Endothelial cell of umbilical vein (primary cell): ENCODE data around the gene FNBP1. TPM values are rescaled to one million over a fixed set of nuclear protein-coding genes. Genes with fewer than 3 reads are reported as not detected.

Experiments
- BruUV-seq: library from RNA; stranded (reverse); fragments of 400-500 nt; replicated peaks from 2 replicates; lab custom pipeline; 2021; lab: Mats Ljungman, UMichigan
- CTCF ChIA-PET: fragments of 300-600, 350-600 bp; sonication (Branson Sonifier 250); formaldehyde crosslinking; loops from one replicate; lab custom pipeline; 2021; ENCODE audit warnings: antibody characterized with exemption, inconsistent platforms; lab: Charles Lee
- POLR2A ChIA-PET: fragments of 300-600, 350-600 bp; sonication (Branson Sonifier 250); formaldehyde crosslinking; loops from one replicate; lab custom pipeline; 2021; ENCODE audit warnings: antibody characterized with exemption, inconsistent platforms; lab: Charles Lee
- DNase-seq: peaks from one replicate; pipeline ENCODE4 v3.0.0-alpha.2; 2011; ENCODE audit warnings: low read depth, low spot score
- FAIRE-seq: peaks from 2 replicates; lab custom pipeline; 2011; peaks lifted over from hg19 to GRCh38; lab: Jason Lieb, UNC
- H2AFZ ChIP-seq: 2 replicates; pipeline ENCODE4 v1.6.0; 2012; ENCODE audit warnings: low read depth, low read length, control low read depth, inconsistent platforms
- H3K27ac ChIP-seq: 2 replicates; pipeline ENCODE4 v1.5.1; 2011; ENCODE audit warnings: low read depth, mild to moderate bottlenecking, control low read depth, low read length, moderate library complexity; ENCODE audit not compliant: insufficient read depth
- H3K27me3 ChIP-seq, 2 experiments: 2 replicates each; pipeline versions ENCODE4 v1.6.0 to v1.6.1; 2011; ENCODE audit warnings: low read length in 2 of 2, mixed read lengths in 1 of 2; ENCODE audit not compliant: control insufficient read depth in 2 of 2, insufficient read depth in 2 of 2
- H3K36me3 ChIP-seq, 2 experiments: 2 replicates in 1 of 2; 3 replicates in 1 of 2; pipeline ENCODE4 v1.5.1; 2011; ENCODE audit warnings: low read length in 2 of 2, mild to moderate bottlenecking in 1 of 2, moderate library complexity in 1 of 2; ENCODE audit not compliant: control insufficient read depth in 2 of 2, insufficient read depth in 2 of 2; ENCODE audit errors: extremely low read depth in 1 of 2
- H3K4me1 ChIP-seq: 3 replicates; pipeline ENCODE4 v1.5.1; 2011; ENCODE audit warnings: mild to moderate bottlenecking, low read length; ENCODE audit not compliant: control insufficient read depth, insufficient read depth; ENCODE audit errors: extremely low read depth
- H3K4me2 ChIP-seq: 2 replicates; pipeline ENCODE4 v1.6.1; 2011; ENCODE audit warnings: low read length, control low read depth, mixed read lengths; ENCODE audit not compliant: insufficient read depth
- H3K4me3 ChIP-seq, 3 experiments: fragments of 200-600 bp in 1 of 3; sonication (generic), shearing (Covaris generic) in 1 of 3; replicated peaks in 1 of 3; 2 replicates each; pipeline ENCODE4 v1.5.1; 2011 to 2016; ENCODE audit warnings: control low read depth in 3 of 3, low read length in 3 of 3, mild to moderate bottlenecking in 2 of 3, inconsistent platforms in 1 of 3, low read depth in 1 of 3, moderate library complexity in 1 of 3; ENCODE audit not compliant: insufficient read depth in 1 of 3
- H3K79me2 ChIP-seq: 2 replicates; pipeline ENCODE4 v1.6.0; 2012; ENCODE audit warnings: low read length, inconsistent platforms; ENCODE audit not compliant: control insufficient read depth, insufficient read depth
- H3K9ac ChIP-seq: replicated peaks from 2 replicates; pipeline ENCODE3; 2011; ENCODE audit warnings: low read length, control low read depth; ENCODE audit not compliant: insufficient read depth; ENCODE audit errors: extremely low read depth
- H3K9me1 ChIP-seq: replicated peaks from 3 replicates; pipeline ENCODE4 v1.6.0; 2011; ENCODE audit warnings: mild to moderate bottlenecking, low read length; ENCODE audit not compliant: control insufficient read depth, insufficient read depth; ENCODE audit errors: extremely low read depth
- H3K9me3 ChIP-seq: replicated peaks from 2 replicates; pipeline ENCODE4 v1.5.1; 2012; ENCODE audit warnings: low read length, inconsistent platforms; ENCODE audit not compliant: control insufficient read depth, insufficient read depth
- H4K20me1 ChIP-seq: replicated peaks from 2 replicates; pipeline ENCODE3; 2011; ENCODE audit warnings: mild to moderate bottlenecking, low read length; ENCODE audit not compliant: control insufficient read depth, insufficient read depth; ENCODE audit errors: extremely low read depth
- EZH2 ChIP-seq: IDR thresholded peaks from 2 replicates; pipeline ENCODE4 v1.6.1; 2012; ENCODE audit warnings: borderline replicate concordance, low read depth, mild to moderate bottlenecking, moderate library complexity, low read length, inconsistent platforms; ENCODE audit not compliant: severe bottlenecking
- MYC ChIP-seq: IDR thresholded peaks from one replicate; pipeline ENCODE4 v1.6.1; 2011; ENCODE audit warnings: mild to moderate bottlenecking, low read depth, low read length
- POLR2AphosphoS5 ChIP-seq: IDR thresholded peaks from 2 replicates; pipeline ENCODE4 v1.6.1; 2012; ENCODE audit warnings: low read depth, mild to moderate bottlenecking, control low read depth, low read length, moderate library complexity; ENCODE audit not compliant: insufficient read depth
- dilution Hi-C: fragments of 300-500 bp; cut with MboI; formaldehyde crosslinking; loops from one replicate; pipeline ENCODE4 v1.15.0; 2019; ENCODE audit warnings: low sequenced_read_pairs; ENCODE audit not compliant: extremely low pct_ligation_motif_present
- intact Hi-C: fragments of 100-400 bp; cut with micrococcal nuclease; formaldehyde crosslinking; loops from one replicate; pipeline ENCODE4 v1.10.0; 2022
- polyA plus RNA-seq, 4 experiments: library from polyadenylated mRNA; depleted of rRNA in 3 of 4; stranded (reverse) in 3 of 4; unstranded in 1 of 4; fragments of >200 nt; gene quantifications; 2 replicates each; pipeline versions ENCODE4 v1.2.1 to v1.2.3, GENCODE V29; 2011 to 2012; ENCODE audit warnings: missing spikeins in 1 of 4
- total RNA-seq: library from RNA; stranded (reverse); gene quantifications from 2 replicates; pipeline ENCODE4 v1.2.3, GENCODE V29; 2021

Gene FNBP1
- total and polyA plus RNA-seq, 2 donors (not counting 3 experiments of a cell fraction or from before 2014, with no cell fraction given), result 10.9 to 43.9 TPM

- ChIA-PET CTCF (interaction anchor here (0.9 kb wide), 1 partner anchor 10 kb away, joined by 4 read pairs; no protein-coding TSS in a partner anchor), POLR2A (no interaction called here)
- FAIRE-seq (no peak), DNase-seq (no peak)
- Histone ChIP-seq H3K27ac (no peak overlapping the region), H3K4me3 (no peak overlapping the region), H3K36me3 (peaks cover 2 to 25% of the 10 kb centered on the region in 2 experiments), H4K20me1 (no peaks in the 10 kb centered on the region), H3K4me1 (peaks cover 2% of the 10 kb centered on the region), H3K4me2 (no peak overlapping the region), H3K9me3 (no peaks in the 10 kb centered on the region), H2AFZ (no peak overlapping the region), H3K27me3 (no peaks in the 10 kb centered on the region), H3K9me1 (no peaks in the 10 kb centered on the region), H3K79me2 (no peaks in the 10 kb centered on the region), H3K9ac (no peak overlapping the region)
- TF ChIP-seq EZH2 (no peak), POLR2AphosphoS5 (no peak), MYC (no peak)
- no TSS peak for BruUV-seq
- intact Hi-C loops (no loop called here), dilution Hi-C loops (no loop called here)
Observed at GRCh38 chr9:129850821-129851550, 192.0 kb downstream of the FNBP1 start.

GRCh38 chr9:129849901-129850300 is 193.1 kb downstream of the FNBP1 start:
- FAIRE-seq, result no peak

More at GRCh38 chr9:129849901-129850300, 193.1 kb downstream of the FNBP1 start:
- H4K20me1 ChIP-seq, result no peaks in the 10 kb centered on the region
- H3K4me2 ChIP-seq, result no peak overlapping the region
- H2AFZ ChIP-seq, result no peak overlapping the region
- H3K9me1 ChIP-seq, result no peaks in the 10 kb centered on the region
- dilution Hi-C loops, result no loop called here
- CTCF ChIA-PET, result interaction anchor here (1.8 kb wide), 1 partner anchor 11 kb away, joined by 5 read pairs; no protein-coding TSS in a partner anchor
- H3K79me2 ChIP-seq, result no peaks in the 10 kb centered on the region
- H3K4me3 ChIP-seq, result no peak overlapping the region
- H3K4me1 ChIP-seq, result peaks cover 2% of the 10 kb centered on the region
- H3K36me3 ChIP-seq, result peaks cover 2 to 25% of the 10 kb centered on the region in 2 experiments
- H3K9me3 ChIP-seq, result no peaks in the 10 kb centered on the region
- intact Hi-C loops, result no loop called here
- POLR2A ChIA-PET, result no interaction called here
- no peak overlapping the region for H3K9ac ChIP-seq
- peak; percentile 25 for DNase-seq
- TF ChIP-seq EZH2, result no peak
- TF ChIP-seq POLR2AphosphoS5, result no peak
- H3K27me3 ChIP-seq, result no peaks in the 10 kb centered on the region
- no TSS peak for BruUV-seq
- H3K27ac ChIP-seq, result no peak overlapping the region
